Lower lobe of right lung (tissue), 2 donors: Measurements from ENCODE around the gene STIMATE. TPM values are rescaled to one million over a fixed set of nuclear protein-coding genes. Genes with fewer than 3 reads are reported as not detected.

Experiments
- ATAC-seq, 2 donors: fragments of 200-7000 bp; cut with Tn5 transposase; one replicate each; pipeline ENCODE4 v1.9.1; 2020 to 2022; ENCODE audit warnings: mild to moderate bottlenecking in 2 of 2, moderate library complexity in 2 of 2
- DNase-seq: peaks from one replicate; pipeline ENCODE4 v3.0.0-alpha.2; 2020
- H3K27ac ChIP-seq: fragments of 200-600 bp; one replicate; pipeline ENCODE4 v1.8.0; 2022
- H3K27me3 ChIP-seq: fragments of 200-600 bp; one replicate; pipeline ENCODE4 v1.8.0; 2022; ENCODE audit warnings: low read depth
- H3K36me3 ChIP-seq: fragments of 200-600 bp; one replicate; pipeline ENCODE4 v1.8.0; 2022; ENCODE audit warnings: mild to moderate bottlenecking
- H3K4me1 ChIP-seq: fragments of 200-600 bp; one replicate; pipeline ENCODE4 v1.8.0; 2022
- H3K4me3 ChIP-seq: fragments of 200-600 bp; one replicate; pipeline ENCODE4 v1.8.0; 2022; ENCODE audit warnings: mild to moderate bottlenecking
- H3K9me3 ChIP-seq: fragments of 200-600 bp; one replicate; pipeline ENCODE4 v1.8.0; 2022
- CTCF ChIP-seq: fragments of 200-600 bp; IDR thresholded peaks from one replicate; pipeline ENCODE4 v1.8.0; 2022; ENCODE audit warnings: antibody characterized with exemption, mild to moderate bottlenecking
- intact Hi-C: fragments of 100-400 bp; cut with DNase I; formaldehyde crosslinking; loops from one replicate; pipeline ENCODE4 v1.11.0; 2022
- total RNA-seq: library from RNA; stranded (reverse); fragmentation: NEBNext Ultra II Directional; extraction: Animal tissue kit (Norgen Biotek cat#: 25700); gene quantifications from one replicate; pipeline ENCODE4 v1.2.1, GENCODE V29; 2021
- donor health status: DM: no; HTN: yes; CAD: no; lungs with severe emphysema.

The STIMATE gene
- total RNA-seq, 1 donor from 2014 or later = 42.4 TPM

GRCh38 chr3:52871761-52872160 lies 25.6 kb downstream of the STIMATE start:
- no peak overlapping the region for H3K27ac ChIP-seq
- no peak overlapping the region for H3K4me3 ChIP-seq
- no peaks in the 10 kb centered on the region for H3K9me3 ChIP-seq
- DNase-seq = no peak
- H3K27me3 ChIP-seq = no peaks in the 10 kb centered on the region
- peaks cover 22% of the 10 kb centered on the region for H3K4me1 ChIP-seq
- no peak for ATAC-seq
- H3K36me3 ChIP-seq = no peaks in the 10 kb centered on the region
- intact Hi-C loops = no loop called here
- TF ChIP-seq CTCF = no peak

- no peak for TF ChIP-seq CTCF
- intact Hi-C loops = no loop called here
- DNase-seq (no peak), ATAC-seq (no peak)
- Histone ChIP-seq H3K9me3 (no peaks in the 10 kb centered on the region), H3K27ac (no peak overlapping the region), H3K36me3 (no peaks in the 10 kb centered on the region), H3K27me3 (no peaks in the 10 kb centered on the region), H3K4me1 (peaks cover 13% of the 10 kb centered on the region), H3K4me3 (no peak overlapping the region)
Observed at GRCh38 chr3:52870471-52870870, 26.9 kb downstream of the STIMATE start.

GRCh38 chr3:52866427-52866826 lies 30.9 kb downstream of the STIMATE start:
- intact Hi-C loops = no loop called here
- no peak overlapping the region for H3K27ac ChIP-seq
- peak; percentile 69 to 81 for ATAC-seq

GRCh38 chr3:52865994-52866393 lies 31.4 kb downstream of the STIMATE start:
- no peaks in the 10 kb centered on the region for H3K4me1 ChIP-seq
- intact Hi-C loops = no loop called here
- no peak for DNase-seq
- H3K4me3 ChIP-seq = no peak overlapping the region
- TF ChIP-seq CTCF = no peak
- no peaks in the 10 kb centered on the region for H3K27me3 ChIP-seq
- no peak overlapping the region for H3K27ac ChIP-seq
- H3K36me3 ChIP-seq = no peaks in the 10 kb centered on the region
- peak; percentile 58 for ATAC-seq
- H3K9me3 ChIP-seq = no peaks in the 10 kb centered on the region

More at GRCh38 chr3:52866427-52866826, 30.9 kb downstream of the STIMATE start:
- Histone ChIP-seq H3K9me3 (no peaks in the 10 kb centered on the region), H3K4me3 (no peak overlapping the region), H3K36me3 (no peaks in the 10 kb centered on the region), H3K4me1 (no peaks in the 10 kb centered on the region), H3K27me3 (no peaks in the 10 kb centered on the region)
- DNase-seq = no peak
- no peak for TF ChIP-seq CTCF

- H3K4me3 ChIP-seq = no peak overlapping the region
- H3K27me3 ChIP-seq = no peaks in the 10 kb centered on the region
- no peaks in the 10 kb centered on the region for H3K9me3 ChIP-seq
- H3K27ac ChIP-seq = no peak overlapping the region
- ATAC-seq (no peak), DNase-seq (no peak)
- peaks cover 3% of the 10 kb centered on the region for H3K36me3 ChIP-seq
- H3K4me1 ChIP-seq = no peaks in the 10 kb centered on the region
- intact Hi-C loops = no loop called here
- no peak for TF ChIP-seq CTCF
Observed at GRCh38 chr3:52860424-52860768, 37.0 kb downstream of the STIMATE start.
